Fibroblast of lung (primary cell): Measurements from ENCODE around the gene MPP2.

Experiments used
- CTCF ChIP-seq, 2 donors: IDR thresholded peaks in 1 of 2; conservative IDR thresholded peaks in 1 of 2; 1 replicate in 1 of 2; 2 replicates in 1 of 2; pipeline ENCODE4 v1.5.1; 2011 to 2012; ENCODE audit warnings: low read length in 2 of 2, control low read depth in 1 of 2, inconsistent platforms in 1 of 2, low read depth in 1 of 2, mild to moderate bottlenecking in 1 of 2
- EZH2 ChIP-seq: IDR thresholded peaks from 2 replicates; pipeline ENCODE4 v1.5.1; 2012; ENCODE audit warnings: low read length, control low read depth, mild to moderate bottlenecking; ENCODE audit errors: missing control alignments

GRCh38 chr17:43857141-43857540 is 50.2 kb downstream of the MPP2 start:
- no peak for TF ChIP-seq CTCF (conservative IDR thresholded peaks at IDR 0.05 in 1 of 2, IDR thresholded peaks at IDR 0.05 in 1 of 2; ENCODE audit: low read depth in 1 of 2, low read length in 2 of 2)
- no peak for TF ChIP-seq EZH2
